GM12878 (cell line): Measurements from ENCODE around the gene QSOX1.

Source experiments
- BRCA1 ChIP-seq: IDR thresholded peaks from 2 replicates; pipeline ENCODE4 v1.6.1; 2011; ENCODE audit warnings: low read depth, low read length, improper control_type of control experiment
- EGR1 ChIP-seq, 2 experiments: IDR thresholded peaks; 1 replicate in 1 of 2; 2 replicates in 1 of 2; pipeline ENCODE4 v1.6.1; 2011 to 2012; ENCODE audit warnings: low read depth in 2 of 2, low read length in 2 of 2, borderline replicate concordance in 1 of 2, mild to moderate bottlenecking in 1 of 2, moderate library complexity in 1 of 2
- HDAC6 ChIP-seq: fragments of 200-600 bp; sonication (generic); IDR thresholded peaks from one replicate; pipeline ENCODE4 v1.8.0; 2017; ENCODE audit warnings: antibody characterized with exemption; ENCODE audit not compliant: unreplicated experiment
- KDM1A ChIP-seq: fragments of 200-600 bp; sonication (generic); IDR thresholded peaks from 2 replicates; pipeline ENCODE4 v1.6.1; 2016; ENCODE audit warnings: borderline replicate concordance
- POLR2A ChIP-seq: IDR thresholded peaks from 2 replicates; pipeline ENCODE4 v1.6.1; 2011; ENCODE audit warnings: low read depth, mild to moderate bottlenecking, low read length
- SUPT20H ChIP-seq: IDR thresholded peaks from 2 replicates; pipeline ENCODE4 v1.6.1; 2011; ENCODE audit warnings: low read depth, mild to moderate bottlenecking, low read length, moderate library complexity, borderline replicate concordance; ENCODE audit not compliant: control insufficient read depth
- TF ChIP-seq, protein P1 (sequence below): IDR thresholded peaks from 2 replicates; pipeline ENCODE4 v1.6.1; 2011; ENCODE audit warnings: borderline replicate concordance, low read depth, mild to moderate bottlenecking, moderate library complexity, mixed read lengths, low read length; ENCODE audit not compliant: insufficient read depth; ENCODE audit errors: extremely low read length
- TF ChIP-seq, protein P2 (sequence below): fragments of 150-350 bp; IDR thresholded peaks from 2 replicates; pipeline ENCODE4 v1.6.1; 2016; ENCODE audit warnings: low read depth, low read length
- TF ChIP-seq, protein P3 (sequence below): fragments of 450-650 bp; formaldehyde crosslinking; IDR thresholded peaks from 2 replicates; pipeline ENCODE4 v1.5.0; 2022; ENCODE audit warnings: mild to moderate bottlenecking, missing genetic modification characterization

GRCh38 chr1:180224902-180225301, 70.2 kb downstream of the QSOX1 start:
- TF ChIP-seq KDM1A (no peak), BRCA1 (no peak), EGR1 (IDR thresholded peaks at IDR 0.05; ENCODE audit: borderline replicate concordance in 1 of 2, low read depth in 2 of 2, low read length in 2 of 2) (no peak), HDAC6 (no peak), POLR2A (no peak), SUPT20H (no peak)
- TF ChIP-seq, protein P1, sequence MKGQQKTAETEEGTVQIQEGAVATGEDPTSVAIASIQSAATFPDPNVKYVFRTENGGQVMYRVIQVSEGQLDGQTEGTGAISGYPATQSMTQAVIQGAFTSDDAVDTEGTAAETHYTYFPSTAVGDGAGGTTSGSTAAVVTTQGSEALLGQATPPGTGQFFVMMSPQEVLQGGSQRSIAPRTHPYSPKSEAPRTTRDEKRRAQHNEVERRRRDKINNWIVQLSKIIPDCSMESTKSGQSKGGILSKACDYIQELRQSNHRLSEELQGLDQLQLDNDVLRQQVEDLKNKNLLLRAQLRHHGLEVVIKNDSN = no peak
- TF ChIP-seq, protein P2, sequence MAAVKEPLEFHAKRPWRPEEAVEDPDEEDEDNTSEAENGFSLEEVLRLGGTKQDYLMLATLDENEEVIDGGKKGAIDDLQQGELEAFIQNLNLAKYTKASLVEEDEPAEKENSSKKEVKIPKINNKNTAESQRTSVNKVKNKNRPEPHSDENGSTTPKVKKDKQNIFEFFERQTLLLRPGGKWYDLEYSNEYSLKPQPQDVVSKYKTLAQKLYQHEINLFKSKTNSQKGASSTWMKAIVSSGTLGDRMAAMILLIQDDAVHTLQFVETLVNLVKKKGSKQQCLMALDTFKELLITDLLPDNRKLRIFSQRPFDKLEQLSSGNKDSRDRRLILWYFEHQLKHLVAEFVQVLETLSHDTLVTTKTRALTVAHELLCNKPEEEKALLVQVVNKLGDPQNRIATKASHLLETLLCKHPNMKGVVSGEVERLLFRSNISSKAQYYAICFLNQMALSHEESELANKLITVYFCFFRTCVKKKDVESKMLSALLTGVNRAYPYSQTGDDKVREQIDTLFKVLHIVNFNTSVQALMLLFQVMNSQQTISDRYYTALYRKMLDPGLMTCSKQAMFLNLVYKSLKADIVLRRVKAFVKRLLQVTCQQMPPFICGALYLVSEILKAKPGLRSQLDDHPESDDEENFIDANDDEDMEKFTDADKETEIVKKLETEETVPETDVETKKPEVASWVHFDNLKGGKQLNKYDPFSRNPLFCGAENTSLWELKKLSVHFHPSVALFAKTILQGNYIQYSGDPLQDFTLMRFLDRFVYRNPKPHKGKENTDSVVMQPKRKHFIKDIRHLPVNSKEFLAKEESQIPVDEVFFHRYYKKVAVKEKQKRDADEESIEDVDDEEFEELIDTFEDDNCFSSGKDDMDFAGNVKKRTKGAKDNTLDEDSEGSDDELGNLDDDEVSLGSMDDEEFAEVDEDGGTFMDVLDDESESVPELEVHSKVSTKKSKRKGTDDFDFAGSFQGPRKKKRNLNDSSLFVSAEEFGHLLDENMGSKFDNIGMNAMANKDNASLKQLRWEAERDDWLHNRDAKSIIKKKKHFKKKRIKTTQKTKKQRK = no peak
- TF ChIP-seq, protein P3, sequence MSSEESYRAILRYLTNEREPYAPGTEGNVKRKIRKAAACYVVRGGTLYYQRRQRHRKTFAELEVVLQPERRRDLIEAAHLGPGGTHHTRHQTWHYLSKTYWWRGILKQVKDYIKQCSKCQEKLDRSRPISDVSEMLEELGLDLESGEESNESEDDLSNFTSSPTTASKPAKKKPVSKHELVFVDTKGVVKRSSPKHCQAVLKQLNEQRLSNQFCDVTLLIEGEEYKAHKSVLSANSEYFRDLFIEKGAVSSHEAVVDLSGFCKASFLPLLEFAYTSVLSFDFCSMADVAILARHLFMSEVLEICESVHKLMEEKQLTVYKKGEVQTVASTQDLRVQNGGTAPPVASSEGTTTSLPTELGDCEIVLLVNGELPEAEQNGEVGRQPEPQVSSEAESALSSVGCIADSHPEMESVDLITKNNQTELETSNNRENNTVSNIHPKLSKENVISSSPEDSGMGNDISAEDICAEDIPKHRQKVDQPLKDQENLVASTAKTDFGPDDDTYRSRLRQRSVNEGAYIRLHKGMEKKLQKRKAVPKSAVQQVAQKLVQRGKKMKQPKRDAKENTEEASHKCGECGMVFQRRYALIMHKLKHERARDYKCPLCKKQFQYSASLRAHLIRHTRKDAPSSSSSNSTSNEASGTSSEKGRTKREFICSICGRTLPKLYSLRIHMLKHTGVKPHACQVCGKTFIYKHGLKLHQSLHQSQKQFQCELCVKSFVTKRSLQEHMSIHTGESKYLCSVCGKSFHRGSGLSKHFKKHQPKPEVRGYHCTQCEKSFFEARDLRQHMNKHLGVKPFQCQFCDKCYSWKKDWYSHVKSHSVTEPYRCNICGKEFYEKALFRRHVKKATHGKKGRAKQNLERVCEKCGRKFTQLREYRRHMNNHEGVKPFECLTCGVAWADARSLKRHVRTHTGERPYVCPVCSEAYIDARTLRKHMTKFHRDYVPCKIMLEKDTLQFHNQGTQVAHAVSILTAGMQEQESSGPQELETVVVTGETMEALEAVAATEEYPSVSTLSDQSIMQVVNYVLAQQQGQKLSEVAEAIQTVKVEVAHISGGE = no peak
